GM19463 (cell line): ENCODE data around the gene RAPGEF4.

Experiments used
- ATAC-seq: cut with Tn5 transposase; IDR thresholded peaks from one replicate; pipeline ENCODE4 v1.9.1; 2021; ENCODE audit warnings: mild to moderate bottlenecking, moderate library complexity; ENCODE audit not compliant: unreplicated experiment

RAPGEF4 gene

GRCh38 chr2:172856606-172857005, 121.0 kb downstream of the RAPGEF4 start:
- ATAC-seq = no peak

GRCh38 chr2:172858473-172858745, 122.8 kb downstream of the RAPGEF4 start:
- no peak for ATAC-seq

DNA sequence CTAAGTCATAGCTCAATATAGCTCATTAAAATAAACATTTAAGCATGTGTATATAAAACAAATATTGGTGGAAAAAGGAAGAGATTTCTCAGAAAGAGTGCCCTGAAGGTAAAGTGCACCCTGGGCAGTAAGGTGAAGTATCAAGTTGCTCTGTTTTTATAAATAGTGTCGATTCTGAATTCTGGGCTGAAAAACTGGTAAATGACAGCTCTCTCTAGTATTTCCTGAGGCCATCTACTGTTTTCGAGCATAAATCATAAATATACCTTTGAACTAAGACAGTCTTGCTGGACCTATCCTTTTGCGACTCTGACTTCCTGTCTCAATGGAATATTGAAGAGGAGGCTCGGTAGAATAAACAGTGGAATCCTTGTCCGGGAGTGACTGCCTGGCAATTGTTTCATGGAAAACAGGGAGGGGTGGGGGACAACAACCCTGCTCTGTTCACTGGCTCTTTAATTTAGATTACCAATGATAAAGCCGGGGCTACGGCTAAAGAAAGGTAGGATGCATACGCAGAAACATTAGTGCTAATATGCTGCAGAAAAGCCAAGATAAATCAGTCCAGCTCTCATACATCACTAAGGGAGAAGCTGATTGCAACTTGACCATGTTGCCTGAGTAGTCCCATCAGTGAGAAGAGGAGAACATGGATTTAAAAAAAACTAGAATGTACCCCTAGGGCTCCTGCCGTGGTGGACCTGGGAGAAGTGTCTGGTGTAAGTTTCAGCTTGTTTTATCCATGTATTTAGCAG, 124.1 kb downstream of the RAPGEF4 start:
- no peak for ATAC-seq

DNA sequence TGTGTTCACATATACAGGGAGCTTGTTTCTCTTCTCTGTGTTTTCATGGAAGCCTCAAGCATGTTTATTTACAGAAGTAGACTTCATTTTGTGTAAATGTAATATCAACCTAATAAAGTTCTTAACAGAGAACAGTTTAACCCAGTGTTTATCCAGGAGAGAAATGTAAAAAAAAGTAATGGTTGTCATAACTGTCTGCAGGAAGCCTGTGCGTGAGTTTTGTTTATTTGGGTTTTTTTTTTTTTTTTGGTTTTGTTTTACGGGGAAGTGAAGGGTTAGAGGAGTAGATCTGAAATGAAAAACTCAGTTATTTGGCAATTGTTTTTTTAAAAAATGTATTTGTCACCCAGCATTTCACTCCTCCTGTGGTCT, 124.7 kb downstream of the RAPGEF4 start:
- no peak for ATAC-seq

- ATAC-seq = no peak
Measured at GRCh38 chr2:172861098-172861497, 125.5 kb downstream of the RAPGEF4 start.

GRCh38 chr2:172861656-172862476, 126.2 kb downstream of the RAPGEF4 start:
- no peak for ATAC-seq

DNA sequence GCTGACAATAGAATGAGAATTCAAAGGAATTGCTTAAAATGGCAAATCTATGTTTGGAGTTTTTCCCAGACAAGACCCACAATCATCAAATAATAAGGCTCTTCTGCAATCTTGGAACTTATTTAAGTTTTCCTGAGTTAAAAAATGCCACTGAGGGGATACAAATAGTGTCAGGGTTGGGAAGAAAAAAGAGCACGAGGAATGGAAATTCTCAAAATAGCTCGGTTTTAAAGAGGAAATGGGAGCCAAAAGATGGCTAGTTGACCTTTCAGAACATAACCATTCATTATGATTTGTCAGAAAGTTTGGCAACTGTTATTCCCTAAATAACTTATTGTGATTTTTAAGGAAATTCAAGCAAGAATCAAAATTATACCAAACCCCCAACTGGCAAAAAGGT, 127.7 kb downstream of the RAPGEF4 start:
- no peak for ATAC-seq

DNA sequence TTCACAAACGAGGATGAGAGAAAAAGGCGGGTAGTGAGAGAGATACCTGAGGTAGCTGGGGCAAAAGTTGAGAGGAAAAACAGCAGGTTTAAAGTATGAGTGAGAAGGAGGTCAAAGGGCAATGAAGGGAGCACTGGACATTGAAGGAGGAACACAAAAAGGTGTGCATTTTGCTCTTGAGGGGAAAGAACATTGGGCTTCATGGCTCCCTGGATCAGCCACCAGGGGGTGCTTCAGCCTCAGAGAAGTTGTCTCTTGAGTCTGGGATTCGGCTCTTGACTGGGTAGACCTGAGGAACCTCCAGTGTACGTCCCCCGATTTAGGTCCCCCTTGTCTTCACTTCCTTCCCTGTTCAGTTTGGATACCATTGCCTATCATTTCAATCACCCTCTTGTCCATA, 128.5 kb downstream of the RAPGEF4 start:
- ATAC-seq = no peak

DNA sequence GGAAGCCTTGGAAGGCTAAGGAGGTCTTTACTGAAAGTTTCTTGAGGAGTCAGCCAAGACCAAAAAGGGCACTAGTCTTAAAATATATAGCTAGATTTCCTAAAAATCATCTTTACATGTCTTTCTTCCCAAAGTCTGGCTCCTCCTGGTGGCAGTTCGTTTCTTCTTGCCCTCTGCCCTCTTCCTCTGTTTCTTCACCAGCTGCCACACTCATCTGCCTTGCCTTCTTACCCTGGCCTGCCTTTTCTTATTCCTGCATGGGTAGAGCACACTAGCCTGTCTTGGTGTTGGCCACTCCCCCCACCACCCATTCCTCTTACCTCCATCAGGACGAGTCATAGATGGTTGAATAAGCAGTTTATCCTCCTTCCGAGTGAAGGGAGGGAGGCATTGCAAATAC, 129.8 kb downstream of the RAPGEF4 start:
- ATAC-seq = no peak

- no peak for ATAC-seq
Measured at GRCh38 chr2:172869861-172870260, 134.2 kb downstream of the RAPGEF4 start.

DNA sequence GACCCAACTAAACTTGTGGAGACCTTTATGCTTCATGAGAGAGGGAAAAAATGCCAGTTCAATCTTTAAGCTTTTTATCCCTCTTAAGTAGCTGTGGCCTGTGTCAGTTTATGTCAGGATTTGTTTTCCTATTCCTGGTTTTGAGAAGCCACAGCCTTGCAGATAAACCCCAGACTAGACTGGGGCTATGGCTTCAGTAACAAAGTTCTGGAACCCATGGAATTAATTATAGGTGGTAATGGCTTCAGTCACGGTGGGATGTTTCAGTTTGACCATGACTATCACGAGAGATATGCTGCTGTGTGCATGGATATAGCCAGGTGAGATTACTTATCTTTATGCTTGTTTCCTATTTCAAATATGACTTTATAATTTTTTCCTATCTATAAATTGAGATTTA, 134.8 kb downstream of the RAPGEF4 start:
- no peak for ATAC-seq

GRCh38 chr2:172877826-172878225, 142.2 kb downstream of the RAPGEF4 start:
- no peak for ATAC-seq

- ATAC-seq = no peak
Measured at GRCh38 chr2:172878260-172878659, 142.6 kb downstream of the RAPGEF4 start.

DNA sequence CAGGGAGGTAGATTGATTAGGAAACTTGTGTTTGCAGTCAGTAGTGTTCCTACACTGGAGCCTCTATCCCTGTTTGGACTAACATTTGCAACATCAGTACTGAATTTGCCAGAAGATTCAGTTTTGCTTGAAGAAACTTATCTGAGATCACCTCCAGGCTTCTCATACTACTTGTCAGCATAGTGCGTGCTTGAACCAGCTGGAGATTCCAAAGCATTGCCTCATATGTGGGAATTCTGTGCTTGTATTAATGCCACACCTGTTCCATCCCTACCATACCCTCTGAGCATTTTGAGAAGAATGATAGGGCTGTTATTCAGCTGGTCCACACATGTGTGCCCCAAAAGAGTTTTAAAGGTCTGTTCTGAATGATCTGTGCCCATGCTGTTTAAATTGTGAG, 148.7 kb downstream of the RAPGEF4 start:
- no peak for ATAC-seq

- ATAC-seq = no peak
Measured at GRCh38 chr2:172885996-172886395, 150.4 kb downstream of the RAPGEF4 start.

DNA sequence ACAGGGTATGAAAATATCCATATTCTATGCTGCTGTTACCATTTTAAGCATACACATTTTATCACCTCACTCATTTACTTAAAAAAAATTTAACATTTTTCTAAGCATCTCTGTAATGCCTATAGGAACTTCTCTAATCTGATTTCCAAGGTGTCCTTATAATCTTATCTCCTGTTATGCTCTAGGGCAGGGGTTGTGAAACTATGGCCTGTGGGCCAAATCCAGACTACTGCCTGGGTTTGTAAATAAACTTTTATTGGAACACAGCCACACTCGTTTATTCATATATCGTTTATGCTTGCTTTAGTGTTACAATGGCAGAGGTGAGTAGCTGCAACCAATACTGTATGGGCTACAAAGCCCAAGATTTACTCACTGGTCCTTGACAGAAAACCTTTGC, 151.6 kb downstream of the RAPGEF4 start:
- ATAC-seq = no peak

GRCh38 chr2:172888714-172889669, 153.3 kb downstream of the RAPGEF4 start:
- no peak for ATAC-seq

DNA sequence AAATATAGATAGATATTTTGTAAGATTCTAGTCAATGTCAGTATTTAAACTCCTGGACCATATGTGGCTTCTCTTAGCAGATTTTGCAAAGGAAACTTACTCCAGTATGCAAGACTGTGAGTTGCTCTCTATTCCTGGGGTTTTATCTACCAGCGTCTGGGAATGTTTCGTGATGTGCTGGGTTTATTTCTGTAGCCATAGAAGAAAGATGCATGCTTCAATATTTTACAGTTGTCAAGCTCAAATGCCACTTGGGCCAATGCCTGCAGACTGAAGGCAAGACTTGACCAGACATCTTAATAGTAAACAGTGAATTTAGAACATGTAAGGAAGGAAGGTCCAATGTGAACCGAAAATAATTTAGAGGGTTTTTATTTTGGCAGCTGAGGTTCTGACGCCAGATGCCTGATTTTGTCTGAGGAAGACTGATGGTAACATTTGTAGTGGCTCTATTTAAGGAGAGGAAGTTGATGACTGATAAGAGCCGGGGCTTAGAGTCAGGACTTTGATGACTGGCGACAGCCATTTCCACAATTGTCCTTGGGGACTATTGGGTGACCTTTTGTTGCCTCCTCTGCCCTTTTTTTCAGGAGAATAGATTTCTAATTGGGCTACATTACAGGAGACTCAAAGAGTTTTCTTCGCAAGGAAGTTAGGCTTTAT, 154.3 kb downstream of the RAPGEF4 start:
- no peak for ATAC-seq

- no peak for ATAC-seq
Measured at GRCh38 chr2:172893111-172893510, 157.5 kb downstream of the RAPGEF4 start.

- ATAC-seq = no peak
Measured at GRCh38 chr2:172893671-172894070, 158.0 kb downstream of the RAPGEF4 start.
